ENCODE data around the gene SEMA4D.

GRCh38 chr9:89370593-89370992 lies 127.3 kb downstream of the SEMA4D start:
- TF ChIP-seq, protein P1, sequence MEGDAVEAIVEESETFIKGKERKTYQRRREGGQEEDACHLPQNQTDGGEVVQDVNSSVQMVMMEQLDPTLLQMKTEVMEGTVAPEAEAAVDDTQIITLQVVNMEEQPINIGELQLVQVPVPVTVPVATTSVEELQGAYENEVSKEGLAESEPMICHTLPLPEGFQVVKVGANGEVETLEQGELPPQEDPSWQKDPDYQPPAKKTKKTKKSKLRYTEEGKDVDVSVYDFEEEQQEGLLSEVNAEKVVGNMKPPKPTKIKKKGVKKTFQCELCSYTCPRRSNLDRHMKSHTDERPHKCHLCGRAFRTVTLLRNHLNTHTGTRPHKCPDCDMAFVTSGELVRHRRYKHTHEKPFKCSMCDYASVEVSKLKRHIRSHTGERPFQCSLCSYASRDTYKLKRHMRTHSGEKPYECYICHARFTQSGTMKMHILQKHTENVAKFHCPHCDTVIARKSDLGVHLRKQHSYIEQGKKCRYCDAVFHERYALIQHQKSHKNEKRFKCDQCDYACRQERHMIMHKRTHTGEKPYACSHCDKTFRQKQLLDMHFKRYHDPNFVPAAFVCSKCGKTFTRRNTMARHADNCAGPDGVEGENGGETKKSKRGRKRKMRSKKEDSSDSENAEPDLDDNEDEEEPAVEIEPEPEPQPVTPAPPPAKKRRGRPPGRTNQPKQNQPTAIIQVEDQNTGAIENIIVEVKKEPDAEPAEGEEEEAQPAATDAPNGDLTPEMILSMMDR (IDR thresholded peaks at IDR 0.05 in 4 of 5, conservative IDR thresholded peaks at IDR 0.05 in 1 of 5): no peak
- no peak for TF ChIP-seq POLR2A (IDR thresholded peaks at IDR 0.05)

All from gastrocnemius medialis (tissue), 4 donors.